Stimulated activated CD4-positive, alpha-beta T cell treated with anti-CD3 and anti-CD28 coated beads, TNF-alpha, amount 100 ng/mL, for 48 hours (primary cell): ENCODE data around the gene ECI1.

ENCODE experiments used
- DNase-seq, 3 donors: peaks; one replicate each; pipeline ENCODE4 v3.0.0-alpha.2; 2020; ENCODE audit warnings: low read depth in 3 of 3

The ECI1 gene

GRCh38 chr16:2196162-2196980 lies 55.0 kb downstream of the ECI1 start, which contains the start of gene CASKIN1:
TSS of gene CASKIN1 (minus strand) at chr16:2196605. CDS start at chr16:2196432, 173 bp downstream.
- DNase-seq, result no peak

- DNase-seq, result no peak
Measured at GRCh38 chr16:2195322-2196161, 55.8 kb downstream of the ECI1 start.

GRCh38 chr16:2194852-2195321 lies 56.5 kb downstream of the ECI1 start:
- no peak for DNase-seq

- no peak for DNase-seq
Measured at GRCh38 chr16:2194166-2194834, 57.1 kb downstream of the ECI1 start.

- no peak for DNase-seq
Measured at GRCh38 chr16:2191446-2191706, 60.0 kb downstream of the ECI1 start.

GRCh38 chr16:2190659-2191445 lies 60.5 kb downstream of the ECI1 start:
- DNase-seq, result no peak

- no peak for DNase-seq
Measured at GRCh38 chr16:2190002-2190658, 61.3 kb downstream of the ECI1 start.
